GM18868 (cell line): ENCODE results near the gene MASP2.
"Not testable (repeated sequence)": the region's sequence is repeated elsewhere in the genome, so short reads cannot be mapped to it uniquely, and the experiment has no call there.

Experiments
- ATAC-seq: cut with Tn5 transposase; IDR thresholded peaks from one replicate; pipeline ENCODE4 v1.9.1; 2021; ENCODE audit warnings: mild to moderate bottlenecking, moderate library complexity; ENCODE audit not compliant: unreplicated experiment

The MASP2 gene

GRCh38 chr1:11058595-11059154 lies 11.6 kb upstream of the MASP2 start:
- no peak for ATAC-seq

DNA sequence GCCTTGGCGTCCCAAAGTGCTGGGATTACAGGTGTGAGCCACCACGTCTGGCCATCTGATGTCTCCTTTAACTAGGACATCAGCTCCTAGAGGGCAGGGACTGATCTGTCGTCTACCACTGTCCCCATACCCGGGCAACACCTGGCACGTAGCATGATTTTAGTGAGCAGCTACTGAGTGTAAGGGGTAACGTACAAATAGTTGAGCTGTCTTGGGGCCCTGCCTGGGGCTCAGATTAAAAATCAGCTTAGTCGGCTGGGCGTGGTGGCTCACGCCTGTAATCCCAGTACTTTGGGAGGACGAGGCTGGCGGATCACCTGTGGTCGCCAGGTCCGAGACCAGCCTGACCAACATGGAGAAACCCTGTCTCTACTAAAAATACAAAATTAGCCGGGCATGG lies 11.0 kb upstream of the MASP2 start:
- no peak for ATAC-seq

DNA sequence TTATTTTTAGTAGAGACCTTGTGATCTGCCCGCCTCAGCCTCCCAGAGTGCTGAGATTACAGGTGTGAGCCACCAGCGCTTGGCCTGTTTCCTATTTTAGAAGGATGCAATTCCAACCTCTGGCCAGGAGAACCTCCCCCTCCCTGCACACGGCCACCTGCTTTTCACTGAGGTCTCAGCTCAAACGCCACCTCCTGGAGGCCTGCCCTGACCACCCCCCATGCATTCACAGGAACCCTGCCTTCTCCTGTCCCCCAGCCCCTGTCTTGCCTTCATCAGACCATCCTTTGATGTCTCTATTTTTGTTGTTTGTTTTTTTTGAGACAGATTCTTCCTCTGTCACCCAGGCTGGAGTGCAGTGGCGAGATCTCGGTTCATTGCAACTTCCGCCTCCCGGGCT lies 10.4 kb upstream of the MASP2 start:
- no peak for ATAC-seq

GRCh38 chr1:11056504-11056903 lies 9.5 kb upstream of the MASP2 start:
- no peak for ATAC-seq

GRCh38 chr1:11055676-11056075 lies 8.6 kb upstream of the MASP2 start:
- ATAC-seq: no peak

- ATAC-seq: no peak
These were observed 7.6 kb upstream of the MASP2 start for GRCh38 chr1:11054666-11055065.

- no peak for ATAC-seq
These were observed 7.1 kb upstream of the MASP2 start for GRCh38 chr1:11054181-11054580.

- no peak for ATAC-seq
These were observed 6.7 kb upstream of the MASP2 start for GRCh38 chr1:11053758-11054137.

- ATAC-seq: no peak
These were observed 6.1 kb upstream of the MASP2 start for GRCh38 chr1:11052839-11053757.

DNA sequence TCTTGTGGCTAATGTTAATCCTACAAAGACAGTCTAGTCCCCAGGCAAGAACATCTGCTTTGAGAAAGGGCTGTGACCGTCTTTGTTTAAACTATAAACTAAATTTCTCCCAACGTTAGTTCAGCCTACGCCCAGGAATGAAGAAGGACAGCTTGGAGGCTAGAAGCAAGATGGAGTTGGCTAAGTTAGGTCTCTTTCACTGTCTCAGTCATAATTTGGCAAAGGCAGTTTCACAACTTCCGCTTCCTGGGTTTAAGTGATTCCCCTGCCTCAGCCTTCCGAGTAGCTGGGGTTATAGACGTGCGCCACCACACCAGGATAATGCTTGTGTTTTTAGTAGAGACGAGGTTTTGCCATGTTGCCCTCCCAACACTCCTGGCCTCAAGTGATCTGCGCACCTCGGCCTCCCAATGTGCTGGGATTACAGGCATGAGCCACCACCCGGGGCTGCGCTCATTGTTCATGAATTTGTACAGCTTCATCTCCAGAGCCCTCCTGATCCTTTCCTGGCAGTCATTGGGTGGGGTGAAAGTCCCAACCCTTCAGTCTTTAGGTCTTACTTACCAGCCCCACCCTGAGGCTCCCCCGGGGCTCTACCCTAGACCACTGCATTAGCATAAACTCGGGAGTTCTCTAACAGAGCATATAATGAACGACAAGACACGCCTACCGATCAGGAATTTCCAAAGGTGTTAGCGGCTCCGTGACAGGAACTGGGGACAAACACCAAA lies 4.9 kb upstream of the MASP2 start:
- ATAC-seq: no peak

DNA sequence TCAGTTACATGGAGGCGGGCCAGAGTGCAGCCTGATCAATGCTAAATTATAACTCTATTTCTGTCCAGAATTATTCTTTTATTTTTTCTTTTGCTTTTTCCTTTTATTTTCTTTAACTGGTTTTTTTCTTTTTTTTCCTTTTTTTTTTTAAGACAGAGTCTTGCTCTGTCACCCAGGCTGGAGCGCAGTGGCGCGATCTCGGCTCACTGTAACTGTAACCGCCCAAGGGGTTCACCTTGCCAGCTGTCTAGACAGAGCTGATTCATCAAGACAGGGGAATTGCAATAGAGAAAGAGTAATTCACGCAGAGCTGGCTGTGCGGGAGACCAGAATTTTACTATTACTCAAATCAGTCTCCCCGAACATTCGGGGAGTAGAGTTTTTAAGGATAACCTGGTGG lies 4.1 kb upstream of the MASP2 start:
- not testable (repeated sequence) for ATAC-seq

DNA sequence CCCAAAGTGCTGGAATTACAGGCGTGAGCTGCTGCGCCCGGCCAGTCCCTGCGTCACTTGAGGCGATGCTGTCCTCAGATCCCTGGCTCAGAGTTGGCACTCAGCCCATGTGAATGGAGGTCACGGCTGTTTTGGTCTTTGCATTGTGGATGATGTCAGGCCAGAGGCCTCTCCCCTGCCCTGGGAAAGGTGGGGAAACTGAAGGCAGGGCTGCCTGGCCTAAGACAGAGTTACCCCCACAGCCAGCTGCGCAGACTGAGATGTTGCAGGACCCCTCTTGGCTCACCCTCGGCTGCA lies 821 bp downstream of the MASP2 start:
- no peak for ATAC-seq

GRCh38 chr1:11045428-11046269 lies 1.4 kb downstream of the MASP2 start:
- no peak for ATAC-seq

- ATAC-seq: no peak
These were observed 2.1 kb downstream of the MASP2 start for GRCh38 chr1:11044849-11045427.

DNA sequence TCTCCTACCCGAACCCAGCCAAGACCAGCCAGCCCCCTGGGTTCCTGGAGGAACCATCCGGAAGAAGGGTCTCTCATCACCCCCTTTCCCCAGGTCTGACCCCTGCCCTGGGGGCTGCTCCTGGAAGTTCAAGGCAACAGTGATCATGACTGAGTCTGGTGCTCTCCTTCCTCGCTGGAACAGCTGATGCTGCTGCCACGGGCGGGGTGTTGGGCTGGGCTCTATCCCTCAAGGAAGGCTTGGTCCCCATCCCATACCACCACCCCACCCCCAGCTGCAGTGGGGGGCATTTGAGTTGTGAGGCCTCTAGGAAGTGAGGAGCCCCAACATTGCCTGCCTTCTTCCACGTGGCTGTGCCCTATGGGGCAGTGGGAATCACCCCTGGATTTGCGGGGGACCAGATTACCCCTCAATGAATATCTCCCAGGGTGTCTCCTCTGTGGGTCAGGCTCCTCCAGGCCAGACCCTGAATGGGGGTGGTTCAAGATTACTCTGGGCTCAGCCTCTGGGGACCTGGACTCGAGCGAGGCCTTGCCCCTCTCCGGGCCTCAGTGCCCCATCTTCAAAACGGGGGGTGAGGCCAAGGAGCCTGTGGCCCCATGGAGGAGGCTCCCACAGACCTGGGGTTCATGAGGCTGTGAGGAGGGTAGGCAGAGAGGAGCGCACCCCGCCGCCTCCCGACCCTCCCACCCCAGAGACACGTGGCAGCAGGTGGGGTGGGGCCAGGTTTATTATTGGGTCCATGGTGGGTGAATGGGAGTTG lies 2.8 kb downstream of the MASP2 start:
- no peak for ATAC-seq

DNA sequence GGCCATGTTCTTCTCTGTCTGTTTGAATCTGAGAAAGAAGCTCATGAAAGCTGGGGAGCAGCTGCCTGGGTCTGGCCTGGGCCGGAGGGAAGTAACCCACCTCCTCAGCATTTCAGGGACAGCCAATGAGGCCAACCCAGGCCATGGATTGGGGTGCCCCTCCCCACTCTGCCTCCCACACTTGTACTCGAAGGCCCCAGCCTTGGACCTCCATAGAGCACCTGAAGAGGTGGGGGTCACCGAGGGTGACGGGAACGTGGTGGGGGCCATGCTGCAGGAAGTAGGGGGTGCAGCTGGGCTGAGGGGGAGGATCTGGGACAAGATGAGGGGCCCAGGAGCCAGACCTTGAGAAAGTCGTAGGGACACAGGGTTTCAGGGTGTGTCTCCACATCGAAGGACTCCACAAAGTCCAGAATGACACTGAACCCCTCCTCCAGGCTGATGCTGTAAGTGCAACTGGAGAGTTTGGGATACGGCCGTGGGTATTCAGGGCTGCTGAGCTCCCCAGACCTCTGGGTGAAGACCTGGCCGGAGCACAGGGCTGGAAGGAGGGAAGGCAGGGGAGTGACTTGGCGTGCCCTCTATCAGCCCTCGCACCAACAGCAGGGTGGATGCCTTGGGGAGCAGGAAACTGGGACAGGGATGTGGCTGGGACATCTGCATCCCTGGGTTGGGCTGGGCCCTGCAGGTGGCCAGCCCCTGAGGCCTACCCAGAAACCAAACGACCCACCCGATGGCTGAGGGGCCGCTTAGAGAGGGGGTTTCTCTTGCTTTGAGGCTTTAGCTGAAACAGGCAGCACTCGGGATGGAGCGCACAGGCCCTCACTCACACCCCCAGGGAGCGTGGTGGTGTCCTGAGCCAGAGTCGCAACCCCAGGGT lies 3.8 kb downstream of the MASP2 start:
- ATAC-seq: no peak

GRCh38 chr1:11042065-11042464 lies 5.0 kb downstream of the MASP2 start:
- ATAC-seq: no peak

GRCh38 chr1:11041048-11041447 lies 6.0 kb downstream of the MASP2 start:
- ATAC-seq: no peak

GRCh38 chr1:11040105-11040429 lies 7.0 kb downstream of the MASP2 start:
- ATAC-seq: not testable (repeated sequence)
